ENCODE results near the gene RAB1A.

DNA sequence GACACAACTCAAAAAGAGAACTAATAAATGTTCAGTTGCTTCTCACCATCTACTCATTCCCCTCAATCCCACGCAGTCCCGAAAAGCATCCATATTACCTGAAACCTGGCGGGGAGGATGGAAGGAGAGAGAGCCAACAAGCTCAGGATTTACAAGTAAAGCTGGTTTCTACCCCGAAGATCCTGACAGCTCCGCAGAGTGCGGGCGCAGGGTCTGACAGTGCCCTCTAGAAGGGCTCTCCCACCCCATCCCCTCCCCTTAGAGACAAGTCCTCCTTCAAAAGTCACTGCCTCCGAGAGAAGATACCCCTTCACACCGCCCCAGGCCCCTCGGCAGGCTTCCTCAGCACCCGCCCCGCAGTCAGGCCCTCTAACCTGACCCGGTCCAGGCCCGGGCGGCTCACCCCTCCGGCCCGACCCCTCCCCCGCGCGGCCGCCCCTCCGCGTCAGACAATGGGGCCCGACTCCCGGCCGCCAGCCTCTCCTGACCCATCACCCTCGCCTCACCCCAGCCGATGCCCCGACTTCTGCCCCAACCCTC lies 550 bp downstream of the RAB1A start:
- TF ChIP-seq, protein P1, sequence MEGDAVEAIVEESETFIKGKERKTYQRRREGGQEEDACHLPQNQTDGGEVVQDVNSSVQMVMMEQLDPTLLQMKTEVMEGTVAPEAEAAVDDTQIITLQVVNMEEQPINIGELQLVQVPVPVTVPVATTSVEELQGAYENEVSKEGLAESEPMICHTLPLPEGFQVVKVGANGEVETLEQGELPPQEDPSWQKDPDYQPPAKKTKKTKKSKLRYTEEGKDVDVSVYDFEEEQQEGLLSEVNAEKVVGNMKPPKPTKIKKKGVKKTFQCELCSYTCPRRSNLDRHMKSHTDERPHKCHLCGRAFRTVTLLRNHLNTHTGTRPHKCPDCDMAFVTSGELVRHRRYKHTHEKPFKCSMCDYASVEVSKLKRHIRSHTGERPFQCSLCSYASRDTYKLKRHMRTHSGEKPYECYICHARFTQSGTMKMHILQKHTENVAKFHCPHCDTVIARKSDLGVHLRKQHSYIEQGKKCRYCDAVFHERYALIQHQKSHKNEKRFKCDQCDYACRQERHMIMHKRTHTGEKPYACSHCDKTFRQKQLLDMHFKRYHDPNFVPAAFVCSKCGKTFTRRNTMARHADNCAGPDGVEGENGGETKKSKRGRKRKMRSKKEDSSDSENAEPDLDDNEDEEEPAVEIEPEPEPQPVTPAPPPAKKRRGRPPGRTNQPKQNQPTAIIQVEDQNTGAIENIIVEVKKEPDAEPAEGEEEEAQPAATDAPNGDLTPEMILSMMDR (IDR thresholded peaks at IDR 0.05) = no peak
- no peak for TF ChIP-seq POLR2A (IDR thresholded peaks at IDR 0.05)
